ENCODE results near the gene NELL2. TPM values are rescaled to one million over a fixed set of nuclear protein-coding genes. Genes with fewer than 3 reads are reported as not detected.

NELL2 gene
- total and polyA plus RNA-seq, 10 of the 15 experiments (the other 5 are each of a cell fraction or from before 2014, with no cell fraction given): 0.27 to 2.3 (median 0.76) TPM

GRCh38 chr12:44847888-44848702, 28.0 kb downstream of the NELL2 start (continued):
- TF ChIP-seq, protein P1, sequence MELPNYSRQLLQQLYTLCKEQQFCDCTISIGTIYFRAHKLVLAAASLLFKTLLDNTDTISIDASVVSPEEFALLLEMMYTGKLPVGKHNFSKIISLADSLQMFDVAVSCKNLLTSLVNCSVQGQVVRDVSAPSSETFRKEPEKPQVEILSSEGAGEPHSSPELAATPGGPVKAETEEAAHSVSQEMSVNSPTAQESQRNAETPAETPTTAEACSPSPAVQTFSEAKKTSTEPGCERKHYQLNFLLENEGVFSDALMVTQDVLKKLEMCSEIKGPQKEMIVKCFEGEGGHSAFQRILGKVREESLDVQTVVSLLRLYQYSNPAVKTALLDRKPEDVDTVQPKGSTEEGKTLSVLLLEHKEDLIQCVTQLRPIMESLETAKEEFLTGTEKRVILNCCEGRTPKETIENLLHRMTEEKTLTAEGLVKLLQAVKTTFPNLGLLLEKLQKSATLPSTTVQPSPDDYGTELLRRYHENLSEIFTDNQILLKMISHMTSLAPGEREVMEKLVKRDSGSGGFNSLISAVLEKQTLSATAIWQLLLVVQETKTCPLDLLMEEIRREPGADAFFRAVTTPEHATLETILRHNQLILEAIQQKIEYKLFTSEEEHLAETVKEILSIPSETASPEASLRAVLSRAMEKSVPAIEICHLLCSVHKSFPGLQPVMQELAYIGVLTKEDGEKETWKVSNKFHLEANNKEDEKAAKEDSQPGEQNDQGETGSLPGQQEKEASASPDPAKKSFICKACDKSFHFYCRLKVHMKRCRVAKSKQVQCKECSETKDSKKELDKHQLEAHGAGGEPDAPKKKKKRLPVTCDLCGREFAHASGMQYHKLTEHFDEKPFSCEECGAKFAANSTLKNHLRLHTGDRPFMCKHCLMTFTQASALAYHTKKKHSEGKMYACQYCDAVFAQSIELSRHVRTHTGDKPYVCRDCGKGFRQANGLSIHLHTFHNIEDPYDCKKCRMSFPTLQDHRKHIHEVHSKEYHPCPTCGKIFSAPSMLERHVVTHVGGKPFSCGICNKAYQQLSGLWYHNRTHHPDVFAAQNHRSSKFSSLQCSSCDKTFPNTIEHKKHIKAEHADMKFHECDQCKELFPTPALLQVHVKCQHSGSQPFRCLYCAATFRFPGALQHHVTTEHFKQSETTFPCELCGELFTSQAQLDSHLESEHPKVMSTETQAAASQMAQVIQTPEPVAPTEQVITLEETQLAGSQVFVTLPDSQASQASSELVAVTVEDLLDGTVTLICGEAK (IDR thresholded peaks at IDR 0.05; ENCODE audit: borderline replicate concordance): no peak; the same call in 1 of the 2 replicates
- TF ChIP-seq CREB1 (IDR thresholded peaks at IDR 0.05; ENCODE audit: low read depth) (peak; percentile 42; the same call in 1 of the 2 replicates), MEF2A (IDR thresholded peaks at IDR 0.05; ENCODE audit: insufficient read depth, low read depth, low read length) (peak; percentile 79), CBFB (IDR thresholded peaks at IDR 0.05; ENCODE audit: low read depth) (peak; percentile 54; the same call in 1 of the 2 replicates), ETV6 (conservative IDR thresholded peaks at IDR 0.05 in 1 of 2, IDR thresholded peaks at IDR 0.05 in 1 of 2; ENCODE audit: borderline replicate concordance in 1 of 2, low read depth in 1 of 2) (peak in 1 of 2 experiments; percentile 71; a peak in 2 of 4 replicates), RUNX3 (IDR thresholded peaks at IDR 0.05; ENCODE audit: low read length) (peak; percentile 95), NR2C2 (IDR thresholded peaks at IDR 0.05; ENCODE audit: borderline replicate concordance, control insufficient read depth, insufficient read length, low read depth) (no peak), NR2F1 (conservative IDR thresholded peaks at IDR 0.05) (0 out of 2 replicates have a peak, but pooled peaks have one; percentile 12), SPI1 (IDR thresholded peaks at IDR 0.05; ENCODE audit: borderline replicate concordance, insufficient read depth, low read depth, low read length) (peak; percentile 36; the same call in 1 of the 2 replicates), ZZZ3 (IDR thresholded peaks at IDR 0.05; ENCODE audit: control insufficient read depth, insufficient read length, low read depth) (no peak), ZBED1 (IDR thresholded peaks at IDR 0.05; ENCODE audit: borderline replicate concordance) (0 out of 2 replicates have a peak, but pooled peaks have one; percentile 52), EGR1 (IDR thresholded peaks at IDR 0.05; ENCODE audit: borderline replicate concordance in 1 of 2, low read depth in 2 of 2, low read length in 2 of 2) (no peak; a peak in 1 of 3 replicates), NBN (IDR thresholded peaks at IDR 0.05) (no peak), FOXM1 (IDR thresholded peaks at IDR 0.05; ENCODE audit: low read depth, low read length) (peak; percentile 58), STAT3 (IDR thresholded peaks at IDR 0.05; ENCODE audit: low read depth, low read length) (no peak), ZNF622 (IDR thresholded peaks at IDR 0.05) (no peak)
